Caco-2 (cell line): Measurements from ENCODE around the gene CNOT6. TPM values are rescaled to one million over a fixed set of nuclear protein-coding genes. Genes with fewer than 3 reads are reported as not detected.
A peak's percentile ranks its signal among the peaks of the same experiment; 100 is the strongest.

Experiments
- BruUV-seq: library from RNA; stranded (reverse); fragments of 400-500 nt; replicated peaks from 2 replicates; lab custom pipeline; 2021; lab: Mats Ljungman, UMichigan
- CTCF ChIA-PET: fragments of 300-600 bp; sonication (Branson Sonifier 250); formaldehyde crosslinking; loops from one replicate; lab custom pipeline; 2022; ENCODE audit warnings: antibody characterized with exemption; lab: Charles Lee
- POLR2A ChIA-PET: fragments of 300-600 bp; sonication (Branson Sonifier 250); formaldehyde crosslinking; loops from one replicate; lab custom pipeline; 2022; ENCODE audit warnings: antibody characterized with exemption; lab: Charles Lee
- DNase-seq, 2 experiments: peaks; one replicate each; pipeline versions ENCODE4 v3.0.0 to v3.0.0-alpha.2; 2020 to 2022
- H3K27me3 ChIP-seq: replicated peaks from 2 replicates; pipeline ENCODE4 v1.6.0; 2011; ENCODE audit warnings: low read length; ENCODE audit not compliant: control insufficient read depth, insufficient read depth
- H3K36me3 ChIP-seq: 2 replicates; pipeline ENCODE4 v1.5.1; 2011; ENCODE audit warnings: low read length; ENCODE audit not compliant: control insufficient read depth, insufficient read depth
- H3K4me1 ChIP-seq: fragments of 250-450 bp; sonication (Bioruptor Pico); 2 replicates; pipeline ENCODE4 v1.5.1; 2020; ENCODE audit warnings: mild to moderate bottlenecking
- H3K4me3 ChIP-seq: 2 replicates; pipeline ENCODE4 v1.5.1; 2011; ENCODE audit warnings: low read depth, mild to moderate bottlenecking, control low read depth, low read length
- H3K9me3 ChIP-seq: fragments of 250-450 bp; sonication (Bioruptor Pico); 2 replicates; pipeline ENCODE4 v1.5.1; 2020; ENCODE audit warnings: mild to moderate bottlenecking, moderate library complexity
- H3K27ac Mint-ChIP-seq: one replicate; pipeline ENCODE4 v1.8.0; 2022; ENCODE audit warnings: mixed read lengths; ENCODE audit not compliant: unreplicated experiment
- H3K27me3 Mint-ChIP-seq: one replicate; pipeline ENCODE4 v1.8.0; 2022; ENCODE audit warnings: mixed read lengths; ENCODE audit not compliant: insufficient read depth, unreplicated experiment
- H3K36me3 Mint-ChIP-seq: one replicate; pipeline ENCODE4 v1.8.0; 2022; ENCODE audit warnings: mild to moderate bottlenecking, mixed read lengths; ENCODE audit not compliant: insufficient read depth, unreplicated experiment
- H3K4me1 Mint-ChIP-seq: one replicate; pipeline ENCODE4 v1.8.0; 2022; ENCODE audit warnings: low read depth, mixed read lengths; ENCODE audit not compliant: unreplicated experiment
- H3K4me3 Mint-ChIP-seq: one replicate; pipeline ENCODE4 v1.8.0; 2022; ENCODE audit warnings: mild to moderate bottlenecking, moderate library complexity, mixed read lengths; ENCODE audit not compliant: unreplicated experiment
- H3K9me3 Mint-ChIP-seq: one replicate; pipeline ENCODE4 v1.8.0; 2022; ENCODE audit warnings: mixed read lengths; ENCODE audit not compliant: unreplicated experiment
- CTCF ChIP-seq, 2 experiments: fragments of 200-600 bp in 1 of 2; IDR thresholded peaks; 1 replicate in 1 of 2; 2 replicates in 1 of 2; pipeline versions ENCODE4 v1.5.1 to v1.8.0; 2011 to 2022; ENCODE audit warnings: antibody characterized with exemption in 1 of 2, control low read depth in 1 of 2, inconsistent platforms in 1 of 2, low read depth in 1 of 2, low read length in 1 of 2, mild to moderate bottlenecking in 1 of 2, moderate library complexity in 1 of 2; ENCODE audit not compliant: insufficient read depth in 1 of 2, severe bottlenecking in 1 of 2, unreplicated experiment in 1 of 2
- intact Hi-C: fragments of 100-400 bp; cut with micrococcal nuclease; formaldehyde crosslinking; loops from one replicate; pipeline ENCODE4 v1.10.0; 2022; ENCODE audit not compliant: unreplicated experiment
- total RNA-seq: library from RNA; stranded (reverse); gene quantifications from 2 replicates; pipeline ENCODE4 v1.2.3, GENCODE V29; 2022

The CNOT6 gene
- total RNA-seq, 1 experiment from 2014 or later = 46.3 TPM

- BruUV-seq = no TSS peak
- peak overlapping the region; percentile 55 for H3K27ac Mint-ChIP-seq
- no peaks in the 10 kb centered on the region for H3K36me3 ChIP-seq
- POLR2A ChIA-PET = no interaction called here
- no peaks in the 10 kb centered on the region for H3K27me3 Mint-ChIP-seq
- H3K4me1 Mint-ChIP-seq = no peaks in the 10 kb centered on the region
- no peaks in the 10 kb centered on the region for H3K36me3 Mint-ChIP-seq
- no peaks in the 10 kb centered on the region for H3K9me3 Mint-ChIP-seq
- H3K4me3 Mint-ChIP-seq = no peak overlapping the region
- intact Hi-C loops = no loop called here
- peaks cover 8% of the 10 kb centered on the region; the same call in 1 of the 2 replicates for H3K4me1 ChIP-seq
- H3K9me3 ChIP-seq = no peaks in the 10 kb centered on the region
- H3K4me3 ChIP-seq = no peak overlapping the region
- no peak for TF ChIP-seq CTCF (IDR thresholded peaks at IDR 0.05; ENCODE audit: insufficient read depth in 1 of 2, low read depth in 1 of 2, low read length in 1 of 2, severe bottlenecking in 1 of 2, unreplicated experiment in 1 of 2)
- H3K27me3 ChIP-seq = no peaks in the 10 kb centered on the region
- CTCF ChIA-PET = no interaction called here
- peak; percentile 50 to 70 for DNase-seq
These were observed 113.8 kb downstream of the CNOT6 start for GRCh38 chr5:180607861-180608571.

GRCh38 chr5:180608572-180609310 lies 114.6 kb downstream of the CNOT6 start:
- H3K4me1 ChIP-seq = peaks cover 8% of the 10 kb centered on the region; the same call in 1 of the 2 replicates
- TSS peak; percentile 35 for BruUV-seq
- intact Hi-C loops = no loop called here
- no peaks in the 10 kb centered on the region for H3K36me3 ChIP-seq
- Mint-ChIP-seq H3K4me1 (no peaks in the 10 kb centered on the region), H3K27ac (peak overlapping the region; percentile 55), H3K36me3 (no peaks in the 10 kb centered on the region), H3K9me3 (no peaks in the 10 kb centered on the region), H3K4me3 (no peak overlapping the region), H3K27me3 (no peaks in the 10 kb centered on the region)
- no peak for TF ChIP-seq CTCF (IDR thresholded peaks at IDR 0.05; ENCODE audit: insufficient read depth in 1 of 2, low read depth in 1 of 2, low read length in 1 of 2, severe bottlenecking in 1 of 2, unreplicated experiment in 1 of 2)
- DNase-seq = no peak
- no peaks in the 10 kb centered on the region for H3K9me3 ChIP-seq
- CTCF ChIA-PET = no interaction called here
- POLR2A ChIA-PET = interaction anchor here (0.6 kb wide), 1 partner anchor 750 kb away, joined by 3 read pairs; the partner anchor contains the start of gene MRNIP
- no peak overlapping the region for H3K4me3 ChIP-seq
- no peaks in the 10 kb centered on the region for H3K27me3 ChIP-seq

- intact Hi-C loops = no loop called here
- peaks cover 1% of the 10 kb centered on the region for H3K27me3 Mint-ChIP-seq
These were observed 115.2 kb downstream of the CNOT6 start for GRCh38 chr5:180609386-180609785.

More at GRCh38 chr5:180609386-180609785, 115.2 kb downstream of the CNOT6 start:
- H3K27me3 ChIP-seq = no peaks in the 10 kb centered on the region
- no peak for DNase-seq
- H3K36me3 ChIP-seq = no peaks in the 10 kb centered on the region
- Mint-ChIP-seq H3K27ac (no peak overlapping the region), H3K4me1 (no peaks in the 10 kb centered on the region), H3K36me3 (no peaks in the 10 kb centered on the region), H3K4me3 (no peak overlapping the region), H3K9me3 (no peaks in the 10 kb centered on the region)
- BruUV-seq = no TSS peak
- ChIA-PET POLR2A (no interaction called here), CTCF (no interaction called here)
- no peaks in the 10 kb centered on the region for H3K9me3 ChIP-seq
- H3K4me3 ChIP-seq = no peak overlapping the region
- H3K4me1 ChIP-seq = peaks cover 8% of the 10 kb centered on the region; the same call in 1 of the 2 replicates
- TF ChIP-seq CTCF (IDR thresholded peaks at IDR 0.05; ENCODE audit: insufficient read depth in 1 of 2, low read depth in 1 of 2, low read length in 1 of 2, severe bottlenecking in 1 of 2, unreplicated experiment in 1 of 2) = no peak
